Lower leg skin (tissue), 4 donors: ENCODE measurements around the gene CT45A10. TPM values are rescaled to one million over a fixed set of nuclear protein-coding genes. Genes with fewer than 3 reads are reported as not detected.
"Not testable (repeated sequence)": the region's sequence is repeated elsewhere in the genome, so short reads cannot be mapped to it uniquely, and the experiment has no call there.

ENCODE experiments used
- DNase-seq, 2 donors: peaks; one replicate each; pipeline ENCODE4 v3.0.0-alpha.2; 2019; ENCODE audit warnings: low spot score in 2 of 2
- H3K4me3 ChIP-seq: fragments of 200-600 bp; sonication (generic); 2 replicates; pipeline ENCODE4 v1.5.1; 2017; ENCODE audit warnings: mild to moderate bottlenecking, low read depth; ENCODE audit not compliant: poor library complexity, severe bottlenecking
- CTCF ChIP-seq, 3 donors: fragments of 450-650 bp; IDR thresholded peaks; one replicate each; pipeline ENCODE4 v1.5.1; 2016; ENCODE audit warnings: antibody characterized with exemption in 3 of 3, mild to moderate bottlenecking in 3 of 3, moderate library complexity in 2 of 3
- POLR2A ChIP-seq, 2 donors: fragments of 450-650 bp; IDR thresholded peaks; one replicate each; pipeline ENCODE4 v1.6.1; 2016 to 2017; ENCODE audit warnings: antibody characterized with exemption in 2 of 2, mild to moderate bottlenecking in 1 of 2, moderate library complexity in 1 of 2
- WGBS, 2 donors: methylation state at CpG; one replicate each; pipeline ENCODE4 v1.1.5; 2018; 5-methylcytosine and 5-hydroxymethylcytosine counted together
- intact Hi-C: fragments of 100-400 bp; cut with DNase I; formaldehyde crosslinking; loops from one replicate; pipeline ENCODE4 v1.15.0; 2023; ENCODE audit warnings: low total_unique reads
- total RNA-seq, 4 donors: library from RNA; depleted of rRNA; stranded (reverse); fragments of >200 nt; gene quantifications; one replicate each; pipeline ENCODE4 v1.1.0, GENCODE V29; 2016

The CT45A10 gene
- total RNA-seq = not detected

- 84 to 88% methylated on average over 22 of the region's 22 CpGs for WGBS, 2 donors
- TF ChIP-seq POLR2A (IDR thresholded peaks at IDR 0.05) (no peak), CTCF (IDR thresholded peaks at IDR 0.05) (no peak)
- no peak within 1 kb of the TSS for H3K4me3 ChIP-seq
- intact Hi-C loops = no loop called here
- no peak for DNase-seq
Observed at GRCh38 chrX:135893294-135893817, at the start of gene CT45A10, which contains the start of gene SAGE1. Gene CT45A10, minus strand, starts transcription at chrX:135893444. Its CDS starts 8,100 bp downstream, at chrX:135885344. Gene SAGE1, plus strand, starts transcription at chrX:135893716. Its CDS starts 2,527 bp downstream, at chrX:135896243.

GRCh38 chrX:135931644-135932487 lies 38.6 kb upstream of the CT45A10 start:
- DNase-seq = no peak
- intact Hi-C loops = no loop called here
- 44 to 48% methylated on average over 19 of the region's 19 CpGs for WGBS, 2 donors
- TF ChIP-seq CTCF (IDR thresholded peaks at IDR 0.05) = no peak
- no peak for TF ChIP-seq POLR2A (IDR thresholded peaks at IDR 0.05)
- no peak overlapping the region for H3K4me3 ChIP-seq

- WGBS, 2 donors = 41 to 58% methylated on average over 2 of the region's 2 CpGs
- H3K4me3 ChIP-seq = no peak overlapping the region
- no peak for TF ChIP-seq POLR2A (IDR thresholded peaks at IDR 0.05)
- no peak for TF ChIP-seq CTCF (IDR thresholded peaks at IDR 0.05)
- DNase-seq = no peak
- intact Hi-C loops = no loop called here
Observed at GRCh38 chrX:135927897-135928296, 34.7 kb upstream of the CT45A10 start.

- WGBS, 2 donors = 59 to 80% methylated on average over 5 of the region's 5 CpGs
Observed at GRCh38 chrX:135923353-135923752, 30.1 kb upstream of the CT45A10 start.

GRCh38 chrX:135920516-135920915 lies 27.3 kb upstream of the CT45A10 start:
- 26 to 38% methylated on average over 1 of the region's 1 CpG for WGBS, 2 donors
- DNase-seq, H3K4me3 ChIP-seq, intact Hi-C loops: not testable (repeated sequence)

More at GRCh38 chrX:135923353-135923752, 30.1 kb upstream of the CT45A10 start:
- DNase-seq = no peak
- TF ChIP-seq POLR2A (IDR thresholded peaks at IDR 0.05) = no peak
- no peak for TF ChIP-seq CTCF (IDR thresholded peaks at IDR 0.05)
- intact Hi-C loops = no loop called here
- no peak overlapping the region for H3K4me3 ChIP-seq

- H3K4me3 ChIP-seq = no peak overlapping the region
- intact Hi-C loops = no loop called here
- WGBS, 2 donors = 84 to 88% methylated on average over 5 of the region's 5 CpGs
Observed at GRCh38 chrX:135914404-135914803, 21.2 kb upstream of the CT45A10 start.

More at GRCh38 chrX:135914404-135914803, 21.2 kb upstream of the CT45A10 start:
- no peak for DNase-seq
- TF ChIP-seq POLR2A (IDR thresholded peaks at IDR 0.05) (no peak), CTCF (IDR thresholded peaks at IDR 0.05) (no peak)
